Common myeloid progenitor, CD34-positive (primary cell): Measurements from ENCODE around the gene WNT3.

Source experiments
- CTCF ChIA-PET: fragments of 350-600 bp; sonication (Branson Sonifier 250); formaldehyde crosslinking; loops from one replicate; lab custom pipeline; 2021; ENCODE audit warnings: antibody characterized with exemption; lab: Charles Lee
- POLR2A ChIA-PET: fragments of 350-600 bp; sonication (Branson Sonifier 250); formaldehyde crosslinking; loops from one replicate; lab custom pipeline; 2021; ENCODE audit warnings: antibody characterized with exemption; lab: Charles Lee
- DNase-seq, 3 donors: peaks; one replicate each; pipeline versions ENCODE4 v3.0.0 to v3.0.0-alpha.2; 2013
- H3K27ac ChIP-seq, 2 experiments: 1 replicate in 1 of 2; 2 replicates in 1 of 2; pipeline ENCODE4 v1.7.0; 2013; ENCODE audit warnings: inconsistent platforms in 2 of 2, low read length in 2 of 2, mild to moderate bottlenecking in 2 of 2, low read depth in 1 of 2, moderate library complexity in 1 of 2; ENCODE audit not compliant: severe bottlenecking in 2 of 2, insufficient read depth in 1 of 2, poor library complexity in 1 of 2
- H3K27me3 ChIP-seq, 5 experiments: replicated peaks in 2 of 5; 1 replicate in 3 of 5; 2 replicates in 2 of 5; pipeline versions ENCODE4 v1.6.1 to v1.7.0; 2013; ENCODE audit warnings: low read length in 4 of 5, mild to moderate bottlenecking in 2 of 5, moderate library complexity in 2 of 5, inconsistent platforms in 1 of 5; ENCODE audit not compliant: insufficient read depth in 5 of 5, control insufficient read depth in 4 of 5
- H3K36me3 ChIP-seq, 4 experiments: 1 replicate in 2 of 4; 2 replicates in 2 of 4; pipeline versions ENCODE4 v1.6.1 to v1.7.0; 2013; ENCODE audit warnings: low read length in 3 of 4, control low read depth in 1 of 4, mild to moderate bottlenecking in 1 of 4; ENCODE audit not compliant: control insufficient read depth in 4 of 4, insufficient read depth in 4 of 4
- H3K4me1 ChIP-seq, 4 experiments: 1 replicate in 3 of 4; 2 replicates in 1 of 4; pipeline versions ENCODE4 v1.6.1 to v1.7.1; 2013; ENCODE audit warnings: low read length in 3 of 4, mild to moderate bottlenecking in 3 of 4, control low read depth in 1 of 4, inconsistent platforms in 1 of 4, moderate library complexity in 1 of 4; ENCODE audit not compliant: control insufficient read depth in 4 of 4, insufficient read depth in 4 of 4; ENCODE audit errors: control extremely low read depth in 1 of 4
- H3K4me3 ChIP-seq, 7 experiments: 1 replicate in 4 of 7; 2 replicates in 3 of 7; pipeline versions ENCODE4 v1.5.1 to v1.7.0; 2013; ENCODE audit warnings: mild to moderate bottlenecking in 7 of 7, low read length in 6 of 7, moderate library complexity in 6 of 7, inconsistent platforms in 2 of 7, low read depth in 2 of 7, control low read depth in 1 of 7; ENCODE audit not compliant: insufficient read depth in 4 of 7, control insufficient read depth in 1 of 7; ENCODE audit errors: extremely low read depth in 1 of 7
- H3K9me3 ChIP-seq, 5 experiments: 1 replicate in 4 of 5; 2 replicates in 1 of 5; pipeline versions ENCODE4 v1.6.1 to v1.7.1; 2013; ENCODE audit warnings: low read length in 4 of 5, mild to moderate bottlenecking in 2 of 5, inconsistent platforms in 1 of 5, low read depth in 1 of 5, moderate library complexity in 1 of 5; ENCODE audit not compliant: control insufficient read depth in 4 of 5, insufficient read depth in 2 of 5; ENCODE audit errors: control extremely low read depth in 1 of 5
- WGBS: methylation state at CpG from one replicate; pipeline ENCODE4 v1.1.5; 2013; ENCODE audit not compliant: insufficient coverage; 5-methylcytosine and 5-hydroxymethylcytosine counted together

The WNT3 gene

GRCh38 chr17:46737326-46737725, 81.2 kb downstream of the WNT3 start:
- CTCF ChIA-PET: interaction anchor here (0.7 kb wide), 1 partner anchor 9 kb away, joined by 3 read pairs; no protein-coding TSS in a partner anchor
- 92% methylated on average over 2 of the region's 4 CpGs for WGBS
- H3K4me1 ChIP-seq: peaks cover 3 to 19% (median 11%) of the 10 kb centered on the region in 4 experiments
- no peaks in the 10 kb centered on the region for H3K27me3 ChIP-seq
- peaks cover 0 to 13% (median 1%) of the 10 kb centered on the region in 4 experiments for H3K36me3 ChIP-seq
- no peaks in the 10 kb centered on the region for H3K9me3 ChIP-seq
- no peak for DNase-seq
- no peak overlapping the region for H3K4me3 ChIP-seq
- POLR2A ChIA-PET: no interaction called here
- no peak overlapping the region for H3K27ac ChIP-seq

DNA sequence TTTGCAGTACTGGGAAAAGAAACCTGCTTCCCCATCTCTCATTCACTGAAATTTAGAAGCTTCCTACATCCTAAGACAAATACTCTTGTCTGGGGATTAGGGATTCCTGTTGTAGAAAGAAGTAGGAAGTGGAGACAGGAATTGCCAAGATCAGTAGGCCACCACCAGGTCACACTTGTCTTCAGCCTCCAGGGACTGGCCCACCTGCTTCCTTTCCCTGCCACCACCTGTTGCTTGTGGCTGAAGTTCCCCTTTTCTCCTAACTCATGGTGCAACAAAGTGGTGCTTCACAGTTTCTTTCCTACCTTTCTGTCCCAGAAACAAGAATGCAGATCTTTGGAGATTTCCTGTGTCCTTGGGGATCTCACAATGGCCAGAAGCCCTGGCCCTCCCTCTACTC, 82.4 kb downstream of the WNT3 start:
- Histone ChIP-seq H3K4me1 (peaks cover 0 to 18% (median 9%) of the 10 kb centered on the region in 4 experiments), H3K27ac (peak overlapping the region in 1 of 2 experiments; percentile 22), H3K27me3 (no peaks in the 10 kb centered on the region), H3K36me3 (peaks cover 0 to 13% (median 1%) of the 10 kb centered on the region in 4 experiments), H3K4me3 (peak overlapping the region in 1 of 7 experiments; percentile 11), H3K9me3 (no peaks in the 10 kb centered on the region)
- DNase-seq: peak; percentile 34 to 87 (median 73)
- CTCF ChIA-PET: no interaction called here
- POLR2A ChIA-PET: interaction anchor here (0.6 kb wide), 1 partner anchor 9 kb away, joined by 3 read pairs; no protein-coding TSS in a partner anchor

DNA sequence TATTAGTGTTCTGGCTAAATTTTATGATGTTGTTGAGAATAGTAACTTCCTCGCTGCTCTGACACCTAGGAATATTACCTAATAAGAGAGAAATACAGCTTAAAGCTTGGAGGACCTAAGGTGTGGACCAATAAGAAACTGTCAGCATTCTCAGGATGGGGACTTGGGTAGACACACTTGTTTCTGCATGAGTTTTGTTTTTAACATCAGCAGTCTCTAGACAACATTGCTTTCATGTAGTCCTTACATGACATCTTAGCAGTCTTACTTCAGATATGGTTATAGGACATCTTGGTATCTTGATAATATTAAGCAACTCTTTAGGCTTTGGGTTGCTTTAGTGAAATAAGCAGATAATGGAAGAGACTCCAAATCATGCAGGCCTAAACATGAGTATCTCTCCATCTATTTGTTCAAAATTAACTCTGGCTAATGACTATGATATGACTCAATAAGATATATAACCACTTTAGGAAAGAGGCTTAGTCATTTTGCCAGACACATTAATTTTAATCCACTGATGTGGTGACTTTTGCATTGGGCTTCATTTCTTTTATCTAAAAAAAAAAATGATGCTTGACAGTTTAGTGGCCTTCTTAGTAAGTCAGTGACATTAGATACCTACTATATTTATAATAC, 84.5 kb downstream of the WNT3 start:
- WGBS: no CpG with 5 or more reads among the region's 1 CpG
- peaks cover 0 to 18% (median 7%) of the 10 kb centered on the region in 4 experiments for H3K4me1 ChIP-seq
- no peaks in the 10 kb centered on the region for H3K27me3 ChIP-seq
- ChIA-PET CTCF (no interaction called here), POLR2A (no interaction called here)
- H3K36me3 ChIP-seq: peaks cover 0 to 13% (median 8%) of the 10 kb centered on the region in 4 experiments
- H3K4me3 ChIP-seq: no peak overlapping the region
- H3K27ac ChIP-seq: no peak overlapping the region
- no peak for DNase-seq
- H3K9me3 ChIP-seq: no peaks in the 10 kb centered on the region

DNA sequence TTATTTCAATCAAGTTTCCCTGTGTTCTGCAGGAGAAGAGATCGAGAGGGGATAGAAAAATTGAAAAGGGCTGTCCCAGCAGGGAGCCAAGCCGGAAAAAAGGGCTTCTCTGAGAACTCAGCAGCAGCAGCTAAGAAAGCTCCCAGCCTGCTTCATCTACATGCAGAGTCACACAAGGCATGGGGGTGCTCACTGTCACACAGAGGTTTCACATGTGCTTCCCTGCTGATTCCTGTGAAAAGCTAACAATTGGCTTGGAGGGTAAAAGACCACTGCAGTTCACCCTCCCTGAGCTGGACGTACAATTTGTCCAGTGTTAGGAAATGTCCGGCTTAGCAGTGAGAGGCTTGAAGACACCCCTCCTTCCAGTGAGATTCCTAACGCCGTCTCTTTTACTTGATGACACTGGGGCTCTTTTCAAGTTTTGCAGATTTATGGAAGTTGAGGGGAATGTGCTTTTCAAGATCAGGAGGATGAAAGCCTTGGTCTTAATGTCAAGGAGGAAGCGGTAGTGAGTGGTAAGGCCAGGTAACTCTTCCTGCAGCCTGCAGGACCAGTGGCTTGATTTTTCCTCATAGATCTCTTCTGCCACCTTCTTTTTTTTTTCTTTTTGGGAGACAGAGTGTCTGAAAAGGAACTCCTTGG, 85.6 kb downstream of the WNT3 start:
- peaks cover 0 to 18% (median 7%) of the 10 kb centered on the region in 4 experiments for H3K4me1 ChIP-seq
- no peak overlapping the region for H3K4me3 ChIP-seq
- H3K9me3 ChIP-seq: no peaks in the 10 kb centered on the region
- ChIA-PET POLR2A (no interaction called here), CTCF (no interaction called here)
- WGBS: 100% methylated on average over 4 of the region's 7 CpGs
- DNase-seq: no peak
- H3K27ac ChIP-seq: no peak overlapping the region
- H3K27me3 ChIP-seq: no peaks in the 10 kb centered on the region
- H3K36me3 ChIP-seq: peaks cover 0 to 13% (median 10%) of the 10 kb centered on the region in 4 experiments

DNA sequence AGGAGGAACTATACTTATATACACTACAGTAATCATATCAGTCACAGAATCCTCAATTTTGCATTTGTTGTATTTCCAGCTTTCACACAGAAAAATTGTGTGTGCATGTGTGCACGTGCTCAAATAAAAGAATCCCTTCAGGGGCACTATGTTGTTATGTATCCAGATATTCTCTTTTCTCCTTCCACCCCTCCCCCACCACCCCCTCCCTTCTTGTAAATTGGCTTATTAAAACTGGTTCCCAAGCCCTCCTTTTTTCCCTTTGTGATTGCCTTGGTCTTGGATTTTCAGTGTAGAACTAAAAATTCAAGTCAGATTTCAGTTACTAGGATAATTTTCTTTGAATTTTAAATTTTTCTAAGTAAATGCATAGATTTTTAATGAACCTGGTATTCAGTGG, 86.3 kb downstream of the WNT3 start:
- H3K27ac ChIP-seq: no peak overlapping the region
- DNase-seq: no peak
- POLR2A ChIA-PET: no interaction called here

GRCh38 chr17:46730679-46731078, 87.8 kb downstream of the WNT3 start:
- CTCF ChIA-PET: no interaction called here

More for the DNA sequence above, 86.3 kb downstream of the WNT3 start:
- CTCF ChIA-PET: no interaction called here
- Histone ChIP-seq H3K4me1 (peaks cover 0 to 16% (median 7%) of the 10 kb centered on the region in 4 experiments), H3K27me3 (no peaks in the 10 kb centered on the region), H3K4me3 (no peak overlapping the region), H3K9me3 (no peaks in the 10 kb centered on the region), H3K36me3 (peaks cover 0 to 13% (median 12%) of the 10 kb centered on the region in 4 experiments)
- WGBS: 83% methylated on average over 1 of the region's 1 CpG

GRCh38 chr17:46730026-46730425, 88.5 kb downstream of the WNT3 start:
- WGBS: no CpG with 5 or more reads among the region's 2 CpGs
- no peaks in the 10 kb centered on the region for H3K4me1 ChIP-seq
- no peak overlapping the region for H3K27ac ChIP-seq
- H3K4me3 ChIP-seq: no peak overlapping the region
- H3K9me3 ChIP-seq: no peaks in the 10 kb centered on the region
- no peak for DNase-seq
- ChIA-PET POLR2A (no interaction called here), CTCF (no interaction called here)
- H3K27me3 ChIP-seq: no peaks in the 10 kb centered on the region
- H3K36me3 ChIP-seq: peaks cover 4 to 16% (median 13%) of the 10 kb centered on the region in 4 experiments

More at GRCh38 chr17:46730679-46731078, 87.8 kb downstream of the WNT3 start:
- WGBS: no CpG with 5 or more reads among the region's 1 CpG
- Histone ChIP-seq H3K9me3 (no peaks in the 10 kb centered on the region), H3K4me1 (peaks cover 0 to 4% (median under 1%) of the 10 kb centered on the region in 4 experiments), H3K27me3 (no peaks in the 10 kb centered on the region), H3K36me3 (peaks cover 4 to 16% (median 13%) of the 10 kb centered on the region in 4 experiments), H3K4me3 (no peak overlapping the region), H3K27ac (no peak overlapping the region)
- DNase-seq: no peak
- POLR2A ChIA-PET: no interaction called here
